Stimulated activated CD4-positive, alpha-beta T cell treated with anti-CD3 and anti-CD28 coated beads, Interleukin-12 subunit alpha, Interleukin-12 subunit beta, amount 100 ng/mL, for 4 hours (primary cell): ENCODE results near the gene EVC2.
"Not testable (repeated sequence)": the region's sequence is repeated elsewhere in the genome, so short reads cannot be mapped to it uniquely, and the experiment has no call there.

Experiments
- DNase-seq: peaks from one replicate; pipeline ENCODE4 v3.0.0-alpha.2; 2020

The EVC2 gene

DNA sequence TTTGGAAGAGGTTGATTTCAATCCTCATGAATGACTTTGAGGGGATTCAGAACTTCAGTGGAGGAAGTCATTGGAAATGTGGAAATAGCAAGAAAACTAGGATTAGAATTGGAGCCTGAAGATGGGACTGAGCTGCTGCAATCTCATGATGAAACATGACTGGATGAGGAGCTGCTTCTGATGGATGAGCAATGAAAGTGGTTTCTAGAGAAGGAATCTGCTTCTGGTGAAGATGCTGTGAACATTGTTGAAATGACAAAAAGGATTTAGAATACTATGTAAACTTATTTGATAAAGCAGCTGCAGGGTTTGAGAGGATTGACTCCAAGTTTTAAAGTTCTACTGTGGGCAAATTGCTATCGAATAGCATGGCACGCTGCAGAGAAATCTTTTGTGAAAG lies 29.7 kb upstream of the EVC2 start:
- no peak for DNase-seq

- DNase-seq = no peak
Measured at GRCh38 chr4:5735463-5735862, 27.1 kb upstream of the EVC2 start.

DNA sequence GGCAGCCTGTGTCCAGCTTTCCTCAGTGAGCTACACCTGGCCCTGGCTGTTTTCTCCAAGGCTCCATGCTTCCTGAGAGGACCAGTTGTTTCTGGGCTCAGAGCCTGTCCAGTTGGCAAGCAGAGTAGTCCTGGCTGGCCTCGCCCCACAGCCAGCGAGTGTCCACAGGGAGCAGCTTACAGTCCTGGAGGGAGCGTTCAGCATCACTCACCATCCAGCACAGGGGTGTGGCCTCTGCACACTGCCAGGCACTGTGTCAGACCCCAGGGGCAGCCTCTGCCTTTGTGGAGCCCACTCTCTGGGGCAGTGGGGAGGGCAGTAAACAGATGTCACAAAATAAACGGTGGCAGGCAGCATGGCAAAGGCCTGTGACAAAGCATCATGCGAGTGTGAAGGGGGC lies 26.5 kb upstream of the EVC2 start:
- no peak for DNase-seq

GRCh38 chr4:5732158-5732557 lies 23.8 kb upstream of the EVC2 start:
- no peak for DNase-seq

GRCh38 chr4:5730993-5731990 lies 22.9 kb upstream of the EVC2 start:
- DNase-seq = no peak

DNA sequence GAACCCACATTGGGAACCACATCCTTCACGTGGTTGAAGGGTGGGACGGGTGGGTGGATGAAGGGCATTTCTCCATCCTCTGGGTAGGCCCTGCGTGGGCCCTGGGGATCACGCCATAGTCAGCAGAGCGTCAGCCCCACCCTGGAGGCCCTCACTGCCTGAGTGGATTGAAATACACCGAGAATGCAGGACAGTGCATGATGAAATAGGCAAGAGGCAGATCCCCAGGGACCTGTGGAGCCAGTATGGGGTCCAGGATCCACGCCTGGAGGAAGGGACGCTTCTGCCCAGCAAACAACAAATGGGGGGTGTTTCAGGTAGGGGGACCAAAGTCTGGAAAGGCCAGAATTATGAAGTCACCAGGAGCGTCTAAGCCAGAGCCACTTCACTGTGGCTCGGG lies 22.1 kb upstream of the EVC2 start:
- DNase-seq = no peak

DNA sequence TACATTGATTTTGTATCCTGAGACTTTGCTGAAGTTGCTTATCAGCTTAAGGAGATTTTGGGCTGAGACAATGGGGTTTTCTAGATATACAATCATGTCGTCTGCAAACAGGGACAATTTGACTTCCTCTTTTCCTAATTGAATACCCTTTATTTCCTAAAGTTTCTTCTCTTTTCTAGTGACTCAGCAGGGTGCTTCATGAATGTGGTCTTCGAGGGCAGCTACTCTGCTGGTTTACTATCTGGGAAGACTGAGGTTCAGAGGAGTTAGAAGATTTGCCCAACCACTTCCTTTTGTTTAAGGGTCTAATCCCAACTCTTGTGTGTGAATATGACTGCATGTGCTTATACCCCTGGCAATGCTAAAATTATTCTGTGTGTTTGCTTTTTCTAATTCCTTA lies 20.1 kb upstream of the EVC2 start:
- not testable (repeated sequence) for DNase-seq

DNA sequence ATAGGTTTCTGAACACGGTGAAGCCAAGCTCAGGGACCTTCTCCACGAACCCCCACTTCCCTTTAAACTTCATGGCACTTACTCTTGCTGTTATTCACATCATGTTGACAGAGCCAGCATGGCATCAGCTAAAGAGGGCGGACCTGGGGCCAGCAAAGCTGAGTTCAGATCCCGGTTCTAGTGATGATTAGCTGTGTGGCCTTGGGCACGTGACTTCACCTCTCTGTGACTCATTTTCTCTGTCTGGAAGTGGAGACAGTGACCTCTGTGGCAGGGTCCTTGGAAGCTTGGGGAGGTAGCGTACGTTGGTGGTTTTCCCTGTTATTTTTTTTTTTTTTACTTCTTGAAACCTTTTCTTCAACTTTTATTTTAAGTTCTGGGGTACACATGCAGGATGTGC lies 16.0 kb upstream of the EVC2 start:
- DNase-seq = no peak

DNA sequence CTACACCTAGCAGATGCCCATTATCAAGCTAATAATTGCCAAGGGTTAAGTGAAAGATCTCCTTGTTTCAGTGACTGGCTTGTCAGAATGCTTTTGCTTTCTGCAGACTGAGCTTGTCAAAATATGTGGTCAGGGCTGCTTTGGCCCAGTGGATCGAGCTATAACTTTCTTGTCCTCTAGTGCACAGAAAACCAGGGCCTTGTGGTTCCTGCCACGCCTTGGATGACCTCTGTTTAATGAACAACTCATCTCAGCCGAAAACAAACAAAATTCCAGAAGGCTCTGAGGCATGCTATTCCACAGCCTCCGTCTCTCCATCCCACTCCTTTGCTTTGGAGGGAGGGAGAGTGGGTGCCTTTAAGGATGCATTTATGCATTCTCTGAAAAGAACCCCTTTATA lies 14.0 kb upstream of the EVC2 start:
- DNase-seq = no peak

DNA sequence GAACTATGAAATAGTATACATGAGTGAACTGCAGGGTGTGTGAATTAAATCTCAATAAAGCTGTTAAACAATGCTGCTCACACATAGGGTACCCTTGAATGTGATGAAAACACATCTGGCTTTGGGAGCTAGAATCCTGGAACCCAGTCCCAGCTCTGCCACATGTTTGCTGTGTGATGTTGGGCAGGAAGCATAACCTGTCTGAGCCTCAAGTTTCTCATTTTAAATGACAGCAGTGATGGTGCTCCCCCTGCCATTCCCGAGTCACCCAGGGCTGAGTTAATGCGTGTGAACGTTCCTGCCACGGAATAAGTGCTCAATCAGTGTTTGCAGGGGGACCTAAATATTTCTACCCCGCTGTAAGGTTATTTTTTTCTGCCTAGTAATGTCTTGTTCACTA lies 13.6 kb upstream of the EVC2 start:
- no peak for DNase-seq

DNA sequence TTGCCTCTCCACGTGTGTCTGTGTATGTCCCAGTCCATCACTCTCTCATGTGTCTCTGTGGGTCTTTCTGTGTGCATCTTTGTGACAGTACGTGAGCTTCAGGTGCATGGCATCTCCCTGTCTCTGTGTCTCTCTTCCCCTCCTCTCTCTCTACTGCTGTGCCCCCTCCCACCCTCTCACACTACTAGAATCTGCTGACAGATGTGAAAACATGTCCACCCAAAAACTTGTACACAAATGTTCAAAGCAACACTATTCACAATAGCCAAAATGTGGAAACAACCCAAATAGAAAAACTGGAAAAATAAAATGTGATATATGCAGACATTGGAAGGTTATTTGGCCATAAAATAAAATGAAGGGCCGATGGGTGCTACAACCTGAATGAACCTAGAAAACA lies 12.6 kb upstream of the EVC2 start:
- DNase-seq = no peak

GRCh38 chr4:5720157-5720850 lies 11.9 kb upstream of the EVC2 start:
- no peak for DNase-seq

- no peak for DNase-seq
Measured at GRCh38 chr4:5719350-5720055, 11.1 kb upstream of the EVC2 start.

DNA sequence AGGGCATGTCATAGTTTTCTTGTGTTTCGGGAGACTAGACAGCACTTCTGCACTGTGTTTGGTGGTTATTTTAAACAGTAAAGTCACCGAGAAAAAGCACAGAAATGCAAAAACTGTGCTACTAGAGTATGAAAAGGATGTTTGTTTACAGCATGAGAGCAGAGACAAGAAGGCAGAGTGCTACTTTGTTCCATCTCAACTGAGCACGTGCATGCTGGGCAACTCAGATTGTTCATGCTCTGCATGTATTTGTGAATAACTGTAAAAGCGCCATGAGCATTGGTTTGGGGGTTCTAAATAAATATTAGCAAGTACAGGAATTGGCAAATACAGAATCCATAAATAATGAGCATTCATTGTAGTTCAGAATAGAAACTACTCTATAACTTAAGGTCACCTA lies 10.1 kb upstream of the EVC2 start:
- DNase-seq = no peak

GRCh38 chr4:5717449-5718158 lies 9.2 kb upstream of the EVC2 start:
- DNase-seq = no peak

DNA sequence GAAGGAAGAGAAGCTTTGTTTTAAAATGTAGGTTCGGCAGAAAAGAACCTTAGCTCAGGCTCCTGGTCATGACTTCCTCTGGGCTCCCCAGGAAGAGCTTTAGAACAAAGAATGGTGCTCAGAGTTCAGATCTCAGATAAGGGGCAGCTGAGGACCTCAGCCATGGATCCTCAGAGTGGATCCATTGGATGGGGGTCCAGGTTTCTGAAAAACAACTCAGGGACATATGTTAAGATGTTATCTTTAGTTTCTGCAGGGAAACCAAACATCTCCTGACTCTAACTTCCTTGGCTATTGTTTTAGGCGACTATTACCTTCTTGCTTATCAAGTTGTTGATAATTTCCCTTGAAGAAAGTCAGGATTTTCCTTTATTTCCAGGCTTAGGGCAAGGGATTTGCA lies 8.0 kb upstream of the EVC2 start:
- DNase-seq = no peak

- no peak for DNase-seq
Measured at GRCh38 chr4:5715357-5715756, 7.0 kb upstream of the EVC2 start.

- DNase-seq = no peak
Measured at GRCh38 chr4:5713861-5714260, 5.5 kb upstream of the EVC2 start.

DNA sequence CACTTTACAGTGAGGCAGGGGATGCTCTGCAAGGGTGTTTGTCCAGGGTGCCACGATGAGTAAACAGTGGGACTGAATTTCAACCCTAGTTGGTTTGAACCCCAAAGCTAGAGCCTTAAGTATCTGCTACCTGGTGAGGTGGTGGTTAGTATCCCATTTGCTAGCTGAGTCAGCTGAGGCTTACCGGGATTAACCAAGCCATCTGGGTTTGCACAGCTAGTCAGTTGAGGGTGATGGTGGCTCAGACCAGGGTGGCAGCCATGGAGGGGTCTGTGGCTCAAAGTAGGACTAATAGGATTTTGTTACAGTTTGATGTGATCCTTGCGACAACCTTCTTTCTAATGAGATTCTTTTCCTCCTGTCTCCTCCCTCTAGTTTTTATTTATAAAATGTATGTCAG lies 4.6 kb upstream of the EVC2 start:
- no peak for DNase-seq

GRCh38 chr4:5712517-5712916 lies 4.2 kb upstream of the EVC2 start:
- DNase-seq = no peak

DNA sequence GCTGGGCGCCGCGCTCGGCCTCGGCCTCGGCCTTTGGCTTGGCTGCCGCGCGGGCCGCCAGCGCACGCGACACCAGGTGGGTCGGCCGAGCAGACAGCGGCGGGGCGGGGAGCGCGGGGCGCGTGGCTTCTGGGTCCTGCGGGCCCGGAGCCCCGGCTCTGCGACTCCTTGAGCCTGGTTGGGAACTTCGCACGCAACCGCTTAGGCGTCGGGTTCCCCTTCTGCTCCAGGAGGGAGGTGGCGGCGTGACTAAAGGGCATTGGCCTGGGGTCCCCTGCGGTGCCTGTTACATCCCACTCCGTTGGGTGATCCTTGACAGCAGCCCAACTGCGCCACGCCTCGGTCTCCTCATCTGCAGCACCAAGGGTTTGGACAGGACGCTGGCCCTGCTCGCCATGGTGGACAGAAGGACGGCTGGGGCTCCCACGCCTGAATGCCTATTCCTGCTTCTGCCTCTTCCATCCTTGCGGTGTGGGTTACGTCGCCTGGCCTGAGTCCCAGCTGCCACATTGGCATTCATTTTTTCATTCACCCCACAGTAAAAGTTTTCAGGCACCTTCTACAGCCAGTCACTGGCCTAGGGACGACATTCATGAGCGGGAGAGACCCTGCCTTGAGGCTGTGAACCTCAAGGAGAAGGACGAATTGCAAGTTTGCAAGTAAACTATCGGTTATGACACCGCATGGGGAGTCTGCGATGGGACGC lies 3.3 kb upstream of the EVC2 start:
- DNase-seq = no peak

GRCh38 chr4:5710961-5711478 lies 2.7 kb upstream of the EVC2 start, which contains the start of gene EVC:
Gene EVC, plus strand, starts transcription at chr4:5711201. Its CDS starts 180 bp downstream, at chr4:5711381.
- peak; percentile 16 for DNase-seq
